Measurements from ENCODE around the gene NTN5.
A peak's percentile ranks its signal among the peaks of the same experiment; 100 is the strongest.
"Not testable (repeated sequence)": the region's sequence is repeated elsewhere in the genome, so short reads cannot be mapped to it uniquely, and the experiment has no call there.

NTN5 gene

DNA sequence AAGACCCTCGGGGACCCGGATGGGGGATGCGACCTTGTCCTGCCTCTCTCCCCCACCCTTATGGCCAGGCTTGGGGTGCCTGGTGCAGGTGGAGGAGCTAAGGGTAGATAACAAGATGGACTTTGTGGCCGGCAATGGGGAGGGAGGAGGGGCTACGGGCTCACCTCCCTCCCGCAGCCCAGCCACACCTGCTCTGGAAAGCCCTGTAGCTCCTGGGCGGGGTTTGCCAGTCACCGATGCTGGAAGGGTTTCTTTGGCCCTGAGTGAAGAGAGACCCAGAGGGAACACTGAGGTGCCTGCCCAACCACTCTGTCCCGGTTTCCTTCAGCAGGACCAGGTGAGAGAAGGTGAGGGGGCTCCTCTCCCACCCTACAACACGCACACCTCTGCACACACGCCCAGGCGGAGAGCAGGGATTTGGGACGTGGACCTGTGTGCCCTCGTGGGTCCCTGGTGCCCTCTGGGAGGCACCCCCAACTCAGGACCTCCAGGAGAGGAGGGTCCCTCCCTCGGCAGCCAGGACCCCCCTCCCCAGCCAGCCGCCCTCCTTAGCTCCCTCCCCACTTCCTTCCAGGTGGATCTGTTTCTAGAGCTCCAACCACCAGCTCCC lies 23.0 kb upstream of the NTN5 start, which contains the start of gene FUT2:
Gene FUT2 (plus strand): TSS at position 229 of the 610 bp plus-strand sequence. CDS start 6,986 bp downstream, outside the sequence.
- DNase-seq, result no peak

- not testable (repeated sequence) for DNase-seq
These were observed 20.8 kb upstream of the NTN5 start for GRCh38 chr19:48693629-48694028.

DNA sequence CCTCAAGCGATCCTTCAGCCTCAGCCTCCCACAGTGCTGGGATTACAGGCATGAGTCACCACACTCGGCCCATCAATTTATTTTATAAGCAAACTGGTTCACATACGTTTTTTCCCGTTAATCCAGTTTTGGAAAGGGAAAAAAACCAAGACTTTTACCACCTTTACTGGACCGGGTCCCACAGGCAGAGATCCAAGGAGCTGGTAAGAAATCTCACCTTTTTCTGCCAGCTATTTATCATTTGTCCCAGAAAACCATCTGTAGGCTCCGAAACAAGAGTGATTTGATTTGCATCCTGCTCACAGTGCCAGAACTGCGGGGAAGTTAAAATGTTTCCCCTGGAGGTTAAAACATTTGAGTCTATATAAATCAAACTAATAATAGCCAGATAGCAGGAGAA lies 16.6 kb upstream of the NTN5 start:
- DNase-seq, result no peak

GRCh38 chr19:48687776-48688175 lies 15.0 kb upstream of the NTN5 start:
- DNase-seq, result no peak

- DNase-seq, result not testable (repeated sequence)
These were observed 13.8 kb upstream of the NTN5 start for GRCh38 chr19:48686637-48687036.

GRCh38 chr19:48686088-48686487 lies 13.3 kb upstream of the NTN5 start:
- no peak for DNase-seq

GRCh38 chr19:48685583-48685982 lies 12.8 kb upstream of the NTN5 start:
- DNase-seq, result no peak

DNA sequence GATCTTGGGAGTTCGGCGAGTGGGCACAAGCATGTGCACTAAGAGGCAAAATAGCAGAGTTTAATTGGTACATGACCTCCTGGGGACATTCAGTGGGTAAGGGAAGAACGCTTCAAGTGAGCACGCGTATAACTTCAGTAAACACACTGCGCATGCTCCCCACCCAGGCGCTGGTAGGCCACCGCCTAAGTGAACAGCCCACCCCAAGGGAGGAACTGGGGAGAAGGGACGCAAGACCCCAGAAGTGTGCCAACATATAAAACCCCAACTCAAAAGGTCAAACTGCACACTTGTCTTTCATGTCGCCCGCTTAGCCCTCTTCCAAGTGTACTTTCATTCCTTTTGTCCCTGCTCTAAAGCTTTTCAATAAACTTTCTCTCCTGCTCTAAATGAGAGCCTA lies 10.5 kb upstream of the NTN5 start:
- DNase-seq, result peak; percentile 62

- DNase-seq, result no peak
These were observed 8.3 kb upstream of the NTN5 start for GRCh38 chr19:48681127-48681470.

DNA sequence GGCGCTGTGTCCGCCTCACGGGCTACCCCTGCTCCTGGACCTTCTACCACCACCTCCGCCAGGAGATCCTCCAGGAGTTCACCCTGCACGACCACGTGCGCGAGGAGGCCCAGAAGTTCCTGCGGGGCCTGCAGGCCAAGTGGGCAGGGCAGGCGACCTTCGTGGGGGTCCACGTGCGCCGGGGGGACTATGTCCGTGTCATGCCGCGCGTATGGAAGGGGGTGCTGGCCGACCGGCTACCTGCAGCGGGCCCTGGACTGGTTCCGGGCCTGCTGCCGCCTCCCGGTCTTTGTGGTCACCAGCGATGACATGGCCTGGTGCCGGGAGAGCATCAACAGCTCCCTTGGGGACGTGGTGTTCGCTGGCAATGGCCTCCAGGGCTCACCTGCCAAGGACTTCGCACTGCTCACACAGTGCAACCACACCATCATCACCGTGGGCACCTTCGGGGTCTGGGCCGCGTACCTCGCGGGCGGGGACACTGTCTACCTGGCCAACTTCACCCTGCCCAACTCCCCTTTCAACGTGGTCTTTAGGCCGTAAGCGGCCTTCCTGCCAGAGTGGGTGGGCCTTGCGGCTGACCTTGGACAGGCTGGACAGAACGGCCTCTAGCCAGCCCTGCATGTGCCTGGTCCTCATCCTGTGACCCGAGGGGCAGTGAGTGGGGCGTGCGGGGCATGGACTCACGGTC lies 7.8 kb upstream of the NTN5 start:
- no peak for DNase-seq

DNA sequence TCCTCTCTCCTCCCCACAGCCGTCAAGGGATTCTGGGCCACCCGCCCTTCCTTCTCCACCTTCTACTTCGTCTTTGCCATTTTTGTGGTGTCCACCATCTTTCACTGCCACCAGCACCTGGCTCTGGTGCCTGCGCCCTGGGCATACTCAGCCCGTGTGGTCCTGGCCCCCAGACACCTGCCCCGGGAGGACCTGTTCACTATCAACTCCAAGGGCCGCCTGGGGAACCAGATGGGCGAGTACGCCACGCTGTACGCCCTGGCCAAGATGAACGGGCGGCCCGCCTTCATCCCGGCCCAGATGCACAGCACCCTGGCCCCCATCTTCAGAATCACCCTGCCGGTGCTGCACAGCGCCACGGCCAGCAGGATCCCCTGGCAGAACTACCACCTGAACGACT lies 7.2 kb upstream of the NTN5 start:
- not testable (repeated sequence) for DNase-seq

DNA sequence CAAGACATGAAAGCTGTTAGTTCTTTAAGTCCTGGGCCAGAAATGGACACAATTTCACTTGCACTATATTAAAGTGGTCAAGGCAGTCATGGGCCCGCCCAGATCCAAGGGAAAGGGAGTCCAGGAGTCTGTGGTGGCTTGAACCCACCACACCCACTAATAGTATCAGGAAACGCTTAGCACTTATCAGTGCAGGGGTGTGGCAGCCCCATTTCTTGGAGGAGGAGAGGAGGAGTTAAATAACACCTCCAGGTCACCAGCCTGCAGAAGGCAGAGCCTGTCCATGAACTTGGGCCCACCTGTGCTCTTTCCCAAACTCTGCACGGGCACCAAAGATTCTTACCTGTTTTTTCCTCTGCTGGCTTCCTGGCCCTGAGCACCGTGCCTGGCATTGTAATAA lies 5.4 kb upstream of the NTN5 start:
- no peak for DNase-seq

DNA sequence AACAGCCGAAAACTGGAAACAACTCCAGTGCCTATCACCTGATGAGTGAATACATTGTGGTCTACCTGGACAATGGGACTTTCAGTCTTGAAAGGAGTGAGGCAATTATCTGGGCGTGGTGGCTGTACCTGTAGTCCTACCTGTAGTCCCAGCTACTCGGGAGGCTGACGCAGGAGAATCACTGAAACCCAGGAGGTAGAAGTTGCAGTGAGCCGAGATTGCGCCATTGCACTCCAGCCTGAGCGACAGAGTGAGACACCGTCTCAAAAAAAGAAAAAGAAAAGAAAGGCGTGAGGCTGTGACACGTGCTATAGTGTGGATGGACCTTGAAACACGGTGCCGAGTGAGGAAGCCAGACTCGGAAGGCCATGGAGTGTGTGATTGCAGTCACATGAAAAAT lies 4.1 kb upstream of the NTN5 start:
- no peak for DNase-seq

DNA sequence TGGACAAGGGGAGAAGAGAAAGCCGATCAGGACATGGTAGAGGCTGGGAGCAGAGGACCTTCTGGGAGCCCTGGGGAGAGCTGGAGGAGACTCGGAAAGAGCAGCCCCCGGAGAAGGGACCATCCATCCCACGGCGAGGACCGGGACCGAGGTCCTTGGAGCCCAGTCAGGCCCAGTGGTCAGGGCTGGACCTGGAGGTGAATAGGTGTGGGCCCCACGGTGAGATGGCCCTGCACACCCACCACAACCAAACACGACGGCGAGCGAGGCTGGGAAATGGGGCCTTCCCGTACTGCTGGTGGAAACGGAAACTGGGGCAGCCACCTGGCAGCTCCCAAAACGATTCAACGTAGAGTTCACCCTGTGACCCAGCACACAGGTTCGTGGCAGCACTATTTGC lies 3.7 kb upstream of the NTN5 start:
- DNase-seq, result no peak

- DNase-seq, result peak; percentile 87
These were observed 2.4 kb upstream of the NTN5 start for GRCh38 chr19:48674921-48675824.

- no peak for DNase-seq
These were observed 1.5 kb upstream of the NTN5 start for GRCh38 chr19:48674216-48674809.

DNA sequence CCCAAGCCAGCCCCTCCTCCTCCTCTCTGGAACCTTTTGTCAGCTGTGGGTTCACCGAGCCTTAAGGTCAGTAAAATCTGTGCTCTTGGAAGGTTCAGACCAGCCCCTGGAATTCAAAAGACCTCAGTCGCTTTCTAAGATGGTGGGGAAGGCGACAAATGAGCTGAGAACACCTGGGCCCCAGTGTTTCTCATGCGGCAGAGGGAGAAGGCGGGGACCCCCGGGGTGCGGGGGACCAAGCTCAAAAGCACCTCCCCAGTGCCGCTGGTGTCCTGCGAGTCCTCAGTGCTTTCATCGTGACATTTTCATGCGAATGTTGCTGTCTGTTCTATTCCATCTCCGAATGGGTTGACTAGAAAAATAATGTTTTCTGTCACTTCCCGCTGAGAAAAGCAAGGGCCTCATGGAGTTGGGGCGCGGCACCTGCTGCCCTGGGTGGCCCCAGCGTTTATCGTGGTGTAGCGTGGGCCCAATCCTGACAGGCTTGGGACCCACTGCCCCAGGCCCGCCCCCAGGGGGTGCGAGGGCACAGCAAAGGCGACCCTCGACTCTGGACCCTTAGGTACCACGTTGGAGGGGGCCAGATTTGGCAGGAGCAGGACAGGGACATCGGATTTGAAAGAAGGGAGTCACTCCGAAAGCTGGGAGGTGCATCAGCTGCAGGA lies 751 bp upstream of the NTN5 start:
- no peak for DNase-seq

DNA sequence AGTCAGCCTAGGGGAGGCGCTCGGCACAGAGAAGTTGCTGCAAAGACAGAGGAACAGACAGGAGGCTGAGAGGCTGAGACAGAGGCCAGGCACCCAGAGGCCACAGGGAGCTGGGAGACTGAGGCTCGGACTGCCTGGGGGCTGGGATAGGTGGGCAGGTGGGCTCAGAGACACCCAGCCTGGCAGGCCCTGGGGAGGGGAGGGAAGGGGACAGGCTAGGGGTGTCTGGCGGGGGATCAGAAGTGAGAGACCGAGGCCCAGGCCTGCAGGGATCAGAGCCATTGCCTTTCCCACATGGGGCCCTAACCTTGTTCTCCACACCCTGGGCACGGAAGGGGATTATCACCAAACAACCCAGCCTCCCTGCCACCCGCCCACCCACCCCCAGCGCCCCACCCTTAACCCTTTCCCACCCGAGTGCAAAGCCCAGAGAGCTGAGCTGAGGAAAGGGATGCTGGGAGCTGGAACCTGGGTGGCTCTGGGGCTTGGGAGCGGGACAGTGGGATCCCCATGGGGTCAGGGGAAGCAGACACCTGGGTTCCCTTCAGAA lies 1.3 kb downstream of the NTN5 start:
- DNase-seq, result no peak

DNA sequence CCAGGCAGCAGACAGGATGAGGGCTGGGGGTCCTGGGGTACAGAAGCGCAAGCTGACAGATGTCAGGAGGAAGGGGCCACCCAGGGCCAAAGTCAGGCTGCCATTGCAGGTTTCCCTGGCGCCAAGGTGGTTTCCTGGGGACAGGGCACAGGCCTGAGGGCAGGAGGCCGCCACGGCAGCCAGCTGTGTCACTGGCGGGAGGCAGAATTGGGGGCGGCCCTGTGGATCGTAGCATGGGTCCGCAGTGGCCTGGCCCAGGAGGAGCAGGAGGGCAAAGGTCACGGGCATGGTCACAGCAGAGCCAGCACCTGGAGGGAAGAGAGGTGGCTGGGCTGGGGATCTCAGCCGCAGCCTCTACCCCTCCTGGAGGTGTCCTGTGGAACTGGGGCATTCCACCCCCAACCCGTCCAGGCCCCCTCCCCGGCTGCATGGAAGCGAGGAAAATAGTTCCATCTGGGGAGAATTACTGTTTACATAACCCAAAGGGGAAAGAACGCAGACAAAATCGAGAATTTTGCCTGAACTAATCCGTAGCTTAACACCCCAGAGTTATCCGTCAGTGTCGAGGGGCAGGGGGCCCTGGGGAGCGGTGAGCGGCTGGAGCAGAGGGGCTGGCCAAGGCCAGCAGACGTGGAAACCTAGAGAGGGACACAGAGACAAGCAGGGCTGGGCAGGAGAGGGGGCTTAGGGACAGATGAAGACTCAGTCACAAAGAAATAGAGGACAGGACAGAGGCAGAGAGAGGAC lies 1.9 kb downstream of the NTN5 start:
- DNase-seq, result no peak

- no peak for DNase-seq
These were observed 2.7 kb downstream of the NTN5 start for GRCh38 chr19:48669903-48670668.

DNA sequence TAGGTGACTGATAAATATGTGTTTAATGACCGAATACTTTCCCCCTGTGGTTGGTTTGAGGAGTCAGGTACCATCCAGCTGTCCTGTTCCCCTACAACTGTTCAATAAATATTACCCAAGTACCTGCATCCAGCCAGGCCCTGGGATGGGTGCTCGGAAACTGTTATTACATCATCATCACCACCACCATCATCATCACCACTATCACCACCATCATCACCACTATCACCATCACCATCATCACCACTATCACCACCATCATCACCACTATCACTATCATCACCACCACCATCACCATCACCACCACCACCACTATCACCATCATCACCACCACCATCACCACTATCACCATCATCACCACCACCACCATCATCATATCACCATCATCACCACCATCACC lies 4.1 kb downstream of the NTN5 start:
- DNase-seq, result no peak

Data from activated CD8-positive, alpha-beta memory T cell treated with anti-CD3 and anti-CD28 coated beads for 24 hours (primary cell).